ENCODE measurements around the gene ARHGAP24.

ARHGAP24 gene

GRCh38 chr4:85457752-85458467, 17.0 kb upstream of the ARHGAP24 start:
- no peak for DNase-seq (ENCODE audit: low read depth, low spot score)
- TF ChIP-seq, protein P1, sequence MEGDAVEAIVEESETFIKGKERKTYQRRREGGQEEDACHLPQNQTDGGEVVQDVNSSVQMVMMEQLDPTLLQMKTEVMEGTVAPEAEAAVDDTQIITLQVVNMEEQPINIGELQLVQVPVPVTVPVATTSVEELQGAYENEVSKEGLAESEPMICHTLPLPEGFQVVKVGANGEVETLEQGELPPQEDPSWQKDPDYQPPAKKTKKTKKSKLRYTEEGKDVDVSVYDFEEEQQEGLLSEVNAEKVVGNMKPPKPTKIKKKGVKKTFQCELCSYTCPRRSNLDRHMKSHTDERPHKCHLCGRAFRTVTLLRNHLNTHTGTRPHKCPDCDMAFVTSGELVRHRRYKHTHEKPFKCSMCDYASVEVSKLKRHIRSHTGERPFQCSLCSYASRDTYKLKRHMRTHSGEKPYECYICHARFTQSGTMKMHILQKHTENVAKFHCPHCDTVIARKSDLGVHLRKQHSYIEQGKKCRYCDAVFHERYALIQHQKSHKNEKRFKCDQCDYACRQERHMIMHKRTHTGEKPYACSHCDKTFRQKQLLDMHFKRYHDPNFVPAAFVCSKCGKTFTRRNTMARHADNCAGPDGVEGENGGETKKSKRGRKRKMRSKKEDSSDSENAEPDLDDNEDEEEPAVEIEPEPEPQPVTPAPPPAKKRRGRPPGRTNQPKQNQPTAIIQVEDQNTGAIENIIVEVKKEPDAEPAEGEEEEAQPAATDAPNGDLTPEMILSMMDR (IDR thresholded peaks at IDR 0.05; ENCODE audit: low read depth, low read length) = no peak
- H3K4me3 ChIP-seq (ENCODE audit: low read depth, low read length) = no peak overlapping the region
- in situ Hi-C loops (cut with HindIII; ENCODE audit: low sequenced_read_pairs) = no loop called here

DNA sequence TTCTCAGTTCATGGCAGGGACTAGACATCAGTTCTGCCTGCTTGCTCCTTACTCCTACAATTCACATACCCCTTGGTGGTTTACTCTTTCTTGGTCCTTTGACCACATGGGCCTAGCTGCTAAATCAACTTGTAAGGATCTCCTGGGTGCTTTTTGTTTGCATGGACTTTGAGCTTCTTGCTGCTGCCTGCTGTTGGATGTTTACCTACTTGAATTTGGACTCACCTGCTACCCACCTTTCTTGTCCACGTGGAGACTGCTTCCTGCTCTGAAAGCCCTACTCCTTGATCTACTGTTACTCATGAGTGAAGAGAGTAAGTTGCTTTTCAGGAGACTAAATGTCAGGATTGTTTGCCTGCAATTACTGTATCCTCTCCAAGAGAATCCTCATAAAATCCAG, 15.2 kb upstream of the ARHGAP24 start:
- no peak overlapping the region for H3K4me3 ChIP-seq (ENCODE audit: low read depth, low read length)
- in situ Hi-C loops (cut with HindIII; ENCODE audit: low sequenced_read_pairs) = no loop called here
- DNase-seq (ENCODE audit: low read depth, low spot score) = no peak
- TF ChIP-seq, protein P1 (IDR thresholded peaks at IDR 0.05; ENCODE audit: low read depth, low read length) = no peak

DNA sequence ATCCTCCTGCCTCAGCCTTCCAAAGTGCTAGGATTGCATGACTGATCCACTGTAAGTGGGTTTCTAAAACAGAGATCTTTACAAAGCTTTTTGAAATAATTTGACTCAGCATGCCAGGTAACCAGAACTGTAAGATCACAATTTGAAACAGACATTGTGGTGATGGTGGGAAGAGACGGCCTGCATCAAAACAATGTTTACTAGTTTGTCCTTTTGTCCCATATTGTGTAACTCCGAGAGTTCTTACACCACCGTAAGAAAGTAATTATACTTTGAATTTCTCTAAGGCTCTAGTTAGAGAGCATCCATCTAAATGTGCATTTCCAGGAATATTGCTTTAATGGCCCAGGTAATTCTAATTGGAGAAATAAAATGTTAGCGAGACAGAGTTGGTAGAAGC, 594 bp upstream of the ARHGAP24 start:
- TF ChIP-seq, protein P1 (IDR thresholded peaks at IDR 0.05; ENCODE audit: low read depth, low read length) = no peak
- DNase-seq (ENCODE audit: low read depth, low spot score) = peak; percentile 22
- in situ Hi-C loops (cut with HindIII; ENCODE audit: low sequenced_read_pairs) = no loop called here
- H3K4me3 ChIP-seq (ENCODE audit: low read depth, low read length) = no peak overlapping the region

GRCh38 chr4:85475631-85476233, 782 bp downstream of the ARHGAP24 start:
- H3K4me3 ChIP-seq (ENCODE audit: low read depth, low read length) = peak overlapping the region; percentile 59
- peak; percentile 33 for DNase-seq (ENCODE audit: low read depth, low spot score)
- in situ Hi-C loops (cut with HindIII; ENCODE audit: low sequenced_read_pairs) = no loop called here
- TF ChIP-seq, protein P1 (IDR thresholded peaks at IDR 0.05; ENCODE audit: low read depth, low read length) = no peak

GRCh38 chr4:85476381-85476780, 1.4 kb downstream of the ARHGAP24 start:
- peak overlapping the region; percentile 59 for H3K4me3 ChIP-seq (ENCODE audit: low read depth, low read length)
- no peak for DNase-seq (ENCODE audit: low read depth, low spot score)
- TF ChIP-seq, protein P1 (IDR thresholded peaks at IDR 0.05; ENCODE audit: low read depth, low read length) = no peak
- in situ Hi-C loops (cut with HindIII; ENCODE audit: low sequenced_read_pairs) = no loop called here

DNA sequence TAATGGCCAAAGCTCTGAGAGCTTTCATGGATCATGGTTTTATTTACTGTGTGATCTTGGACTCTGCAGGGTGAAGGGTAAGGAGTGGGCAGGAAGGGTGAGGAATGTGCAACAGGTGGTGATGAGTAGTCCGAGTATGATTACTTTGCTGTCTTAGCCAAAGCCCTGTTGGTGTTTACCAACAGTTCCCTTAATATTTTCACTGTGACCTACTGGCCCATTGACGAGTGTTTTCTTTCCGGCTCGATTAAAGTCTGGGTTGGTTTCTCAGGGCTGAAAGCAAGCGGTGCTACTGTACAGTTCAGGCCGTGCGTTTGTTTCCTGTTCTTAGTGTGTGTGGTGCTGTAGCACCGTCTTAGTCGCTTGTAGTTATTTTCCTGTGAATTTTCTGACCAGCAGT, 2.6 kb downstream of the ARHGAP24 start:
- no peak overlapping the region for H3K4me3 ChIP-seq (ENCODE audit: low read depth, low read length)
- DNase-seq (ENCODE audit: low read depth, low spot score) = no peak
- in situ Hi-C loops (cut with HindIII; ENCODE audit: low sequenced_read_pairs) = no loop called here
- TF ChIP-seq, protein P1 (IDR thresholded peaks at IDR 0.05; ENCODE audit: low read depth, low read length) = no peak

Data from astrocyte of the spinal cord (primary cell).